DOHH2 (cell line): ENCODE results near the gene NASP.

Experiments
- EZH2phosphoT487 ChIP-seq: fragments of 200-600 bp; sonication (generic); IDR thresholded peaks from 2 replicates; pipeline ENCODE4 v1.6.1; 2017; ENCODE audit warnings: borderline replicate concordance, mild to moderate bottlenecking, antibody characterized with exemption, low read length, moderate library complexity, mixed read lengths
- TF ChIP-seq, protein P1 (sequence below): fragments of 200-600 bp; sonication (generic); IDR thresholded peaks from one replicate; pipeline ENCODE4 v1.5.1; 2014; ENCODE audit warnings: antibody characterized with exemption, mild to moderate bottlenecking, low read depth, low read length; ENCODE audit not compliant: poor library complexity, severe bottlenecking

DNA sequence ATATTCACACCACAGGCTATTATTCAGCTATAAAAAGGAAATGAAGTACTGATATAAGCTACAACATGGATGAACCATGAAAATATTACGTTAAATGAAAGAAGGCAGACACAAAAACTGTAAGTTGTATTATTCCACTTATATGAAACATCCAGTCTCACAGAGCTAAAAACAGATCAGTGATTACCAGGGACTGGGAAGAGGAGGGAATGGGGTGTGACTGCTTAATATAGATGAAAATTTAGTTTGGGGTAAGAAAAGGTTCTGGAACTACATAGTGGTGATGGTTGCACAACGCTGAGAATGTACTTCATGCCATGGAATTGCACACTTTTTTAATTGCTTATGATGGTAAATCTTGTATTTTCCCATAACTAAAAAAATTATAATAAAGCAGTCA lies 83.0 kb downstream of the NASP start:
- TF ChIP-seq, protein P1, sequence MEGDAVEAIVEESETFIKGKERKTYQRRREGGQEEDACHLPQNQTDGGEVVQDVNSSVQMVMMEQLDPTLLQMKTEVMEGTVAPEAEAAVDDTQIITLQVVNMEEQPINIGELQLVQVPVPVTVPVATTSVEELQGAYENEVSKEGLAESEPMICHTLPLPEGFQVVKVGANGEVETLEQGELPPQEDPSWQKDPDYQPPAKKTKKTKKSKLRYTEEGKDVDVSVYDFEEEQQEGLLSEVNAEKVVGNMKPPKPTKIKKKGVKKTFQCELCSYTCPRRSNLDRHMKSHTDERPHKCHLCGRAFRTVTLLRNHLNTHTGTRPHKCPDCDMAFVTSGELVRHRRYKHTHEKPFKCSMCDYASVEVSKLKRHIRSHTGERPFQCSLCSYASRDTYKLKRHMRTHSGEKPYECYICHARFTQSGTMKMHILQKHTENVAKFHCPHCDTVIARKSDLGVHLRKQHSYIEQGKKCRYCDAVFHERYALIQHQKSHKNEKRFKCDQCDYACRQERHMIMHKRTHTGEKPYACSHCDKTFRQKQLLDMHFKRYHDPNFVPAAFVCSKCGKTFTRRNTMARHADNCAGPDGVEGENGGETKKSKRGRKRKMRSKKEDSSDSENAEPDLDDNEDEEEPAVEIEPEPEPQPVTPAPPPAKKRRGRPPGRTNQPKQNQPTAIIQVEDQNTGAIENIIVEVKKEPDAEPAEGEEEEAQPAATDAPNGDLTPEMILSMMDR, result no peak
- TF ChIP-seq EZH2phosphoT487, result no peak
